Measurements from ENCODE around the gene CELF1. TPM values are rescaled to one million over a fixed set of nuclear protein-coding genes. Genes with fewer than 3 reads are reported as not detected.
A peak's percentile ranks its signal among the peaks of the same experiment; 100 is the strongest.

Gene CELF1
- total and polyA plus RNA-seq, 5 donors from 2014 or later = 30.8 to 124 (median 52.4) TPM

DNA sequence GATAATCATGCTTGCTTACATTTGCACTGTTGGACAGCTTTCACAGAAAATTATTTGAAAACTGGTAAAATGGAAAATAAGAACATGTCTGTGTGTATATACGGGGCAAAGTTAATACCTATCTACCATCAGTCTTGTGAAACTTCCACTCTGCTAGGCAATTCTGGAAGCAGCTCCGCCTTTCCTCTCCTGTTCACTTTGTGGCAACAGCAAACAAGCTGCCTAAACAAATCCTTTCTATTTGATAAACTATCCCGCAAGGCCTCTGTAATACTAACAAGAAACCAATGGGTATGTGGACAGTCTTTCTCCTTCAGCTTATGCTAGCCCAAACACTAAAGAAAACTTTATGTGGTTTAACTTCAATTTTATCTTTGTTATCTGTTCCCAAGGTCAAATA, 64.8 kb downstream of the CELF1 start:
- Histone ChIP-seq H3K27ac (ENCODE audit: insufficient read depth, low read length, poor library complexity, severe bottlenecking) (no peak overlapping the region), H3K4me1 (ENCODE audit: control insufficient read depth, insufficient read depth, low read length, poor library complexity, severe bottlenecking) (no peaks in the 10 kb centered on the region), H3K4me3 (ENCODE audit: low read depth, low read length) (no peak overlapping the region), H3K27me3 (ENCODE audit: control insufficient read depth, insufficient read depth, low read length) (no peaks in the 10 kb centered on the region), H3K36me3 (ENCODE audit: control insufficient read depth, insufficient read depth, low read length) (peaks cover 61% of the 10 kb centered on the region), H3K9me3 (ENCODE audit: control insufficient read depth in 2 of 2, low read length in 2 of 2) (no peaks in the 10 kb centered on the region)
- Mint-ChIP-seq H3K27ac (peak overlapping the region in 1 of 3 donors; percentile 32), H3K4me3 (no peak overlapping the region), H3K4me1 (peaks cover 11 to 27% (median 20%) of the 10 kb centered on the region in 4 donors), H3K9me3 (no peaks in the 10 kb centered on the region), H3K36me3 (peaks cover 39% of the 10 kb centered on the region), H3K27me3 (no peaks in the 10 kb centered on the region)
- ATAC-seq (ENCODE audit: low read depth in 2 of 2) (no peak), DNase-seq (no peak)

DNA sequence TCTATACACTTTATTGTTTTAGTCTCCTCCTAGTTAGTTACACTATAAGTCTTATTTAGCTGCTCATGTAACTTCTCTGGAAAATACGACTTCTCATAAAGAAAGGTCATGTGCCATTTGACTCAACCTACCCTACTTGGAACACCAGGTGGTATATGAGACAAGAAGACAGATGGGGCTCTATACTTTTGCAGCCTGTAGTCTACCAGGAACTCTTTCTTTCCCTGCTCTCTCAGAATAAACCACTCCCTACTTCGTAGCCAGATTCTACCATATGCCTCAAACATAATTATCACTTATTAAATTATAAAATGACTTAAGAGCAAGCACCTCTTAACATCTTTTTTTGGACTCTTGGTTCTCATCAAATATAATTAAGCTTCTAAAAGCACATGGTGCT, 65.5 kb downstream of the CELF1 start:
- H3K27me3 Mint-ChIP-seq = no peaks in the 10 kb centered on the region
- peaks cover 65% of the 10 kb centered on the region for H3K36me3 ChIP-seq (ENCODE audit: control insufficient read depth, insufficient read depth, low read length)
- no peaks in the 10 kb centered on the region for H3K27me3 ChIP-seq (ENCODE audit: control insufficient read depth, insufficient read depth, low read length)
- H3K9me3 ChIP-seq (ENCODE audit: control insufficient read depth in 2 of 2, low read length in 2 of 2) = no peaks in the 10 kb centered on the region
- no peak overlapping the region for H3K4me3 ChIP-seq (ENCODE audit: low read depth, low read length)
- no peak overlapping the region for H3K27ac ChIP-seq (ENCODE audit: insufficient read depth, low read length, poor library complexity, severe bottlenecking)
- H3K4me1 ChIP-seq (ENCODE audit: control insufficient read depth, insufficient read depth, low read length, poor library complexity, severe bottlenecking) = no peaks in the 10 kb centered on the region
- H3K27ac Mint-ChIP-seq = no peak overlapping the region
- no peak for DNase-seq
- H3K36me3 Mint-ChIP-seq = peaks cover 39% of the 10 kb centered on the region
- H3K4me3 Mint-ChIP-seq = peak overlapping the region in 1 of 4 donors; percentile 27
- peaks cover 6 to 27% (median 17%) of the 10 kb centered on the region in 4 donors for H3K4me1 Mint-ChIP-seq
- H3K9me3 Mint-ChIP-seq = no peaks in the 10 kb centered on the region
- no peak for ATAC-seq (ENCODE audit: low read depth in 2 of 2)

- H3K4me3 Mint-ChIP-seq = no peak overlapping the region
Measured at GRCh38 chr11:47485107-47485506, 67.8 kb downstream of the CELF1 start.

DNA sequence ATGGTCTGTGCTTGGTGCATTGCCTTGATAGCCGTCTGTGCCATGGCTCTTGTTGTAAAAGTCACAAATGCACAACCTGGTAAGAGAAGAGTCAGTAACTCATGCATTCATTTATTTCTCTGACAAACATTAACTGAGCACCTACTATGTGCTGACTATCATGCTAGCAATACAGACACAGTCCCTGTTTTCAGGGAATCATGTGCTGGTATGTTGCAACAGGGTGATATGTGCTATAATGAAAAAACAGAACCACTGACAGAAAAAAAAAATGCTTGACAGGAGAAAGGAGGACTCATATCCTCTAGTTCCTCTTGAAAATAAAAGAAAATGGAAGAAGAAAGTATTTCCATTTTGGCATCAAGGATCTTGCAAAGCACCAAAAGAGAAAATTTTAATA, 69.5 kb downstream of the CELF1 start:
- no peaks in the 10 kb centered on the region for H3K27me3 Mint-ChIP-seq
- Histone ChIP-seq H3K27ac (ENCODE audit: insufficient read depth, low read length, poor library complexity, severe bottlenecking) (no peak overlapping the region), H3K27me3 (ENCODE audit: control insufficient read depth, insufficient read depth, low read length) (no peaks in the 10 kb centered on the region), H3K4me1 (ENCODE audit: control insufficient read depth, insufficient read depth, low read length, poor library complexity, severe bottlenecking) (no peaks in the 10 kb centered on the region), H3K9me3 (ENCODE audit: control insufficient read depth in 2 of 2, low read length in 2 of 2) (no peaks in the 10 kb centered on the region), H3K36me3 (ENCODE audit: control insufficient read depth, insufficient read depth, low read length) (peaks cover 90% of the 10 kb centered on the region), H3K4me3 (ENCODE audit: low read depth, low read length) (no peak overlapping the region)
- peak overlapping the region in 1 of 3 donors; percentile 17 for H3K27ac Mint-ChIP-seq
- H3K4me3 Mint-ChIP-seq = no peak overlapping the region
- no peaks in the 10 kb centered on the region for H3K9me3 Mint-ChIP-seq
- ATAC-seq (ENCODE audit: low read depth in 2 of 2) (no peak), DNase-seq (no peak)
- peaks cover 61% of the 10 kb centered on the region for H3K36me3 Mint-ChIP-seq
- H3K4me1 Mint-ChIP-seq = peaks cover 0 to 11% (median 7%) of the 10 kb centered on the region in 4 donors

More at GRCh38 chr11:47485107-47485506, 67.8 kb downstream of the CELF1 start:
- no peaks in the 10 kb centered on the region for H3K27me3 ChIP-seq (ENCODE audit: control insufficient read depth, insufficient read depth, low read length)
- H3K27me3 Mint-ChIP-seq = no peaks in the 10 kb centered on the region
- H3K27ac Mint-ChIP-seq = no peak overlapping the region
- H3K4me1 Mint-ChIP-seq = peaks cover 6 to 18% (median 10%) of the 10 kb centered on the region in 4 donors
- DNase-seq (no peak), ATAC-seq (ENCODE audit: low read depth in 2 of 2) (no peak)
- H3K27ac ChIP-seq (ENCODE audit: insufficient read depth, low read length, poor library complexity, severe bottlenecking) = no peak overlapping the region
- no peak overlapping the region for H3K4me3 ChIP-seq (ENCODE audit: low read depth, low read length)
- no peaks in the 10 kb centered on the region for H3K9me3 ChIP-seq (ENCODE audit: control insufficient read depth in 2 of 2, low read length in 2 of 2)
- no peaks in the 10 kb centered on the region for H3K4me1 ChIP-seq (ENCODE audit: control insufficient read depth, insufficient read depth, low read length, poor library complexity, severe bottlenecking)
- no peaks in the 10 kb centered on the region for H3K9me3 Mint-ChIP-seq
- peaks cover 48% of the 10 kb centered on the region for H3K36me3 Mint-ChIP-seq
- peaks cover 85% of the 10 kb centered on the region for H3K36me3 ChIP-seq (ENCODE audit: control insufficient read depth, insufficient read depth, low read length)

GRCh38 chr11:47480762-47481161, 72.2 kb downstream of the CELF1 start:
- H3K9me3 ChIP-seq (ENCODE audit: control insufficient read depth in 2 of 2, low read length in 2 of 2) = no peaks in the 10 kb centered on the region
- H3K36me3 ChIP-seq (ENCODE audit: control insufficient read depth, insufficient read depth, low read length) = peaks cover 92% of the 10 kb centered on the region
- no peaks in the 10 kb centered on the region for H3K9me3 Mint-ChIP-seq
- H3K27me3 Mint-ChIP-seq = no peaks in the 10 kb centered on the region
- no peak overlapping the region for H3K4me3 Mint-ChIP-seq
- H3K36me3 Mint-ChIP-seq = peaks cover 49% of the 10 kb centered on the region
- no peaks in the 10 kb centered on the region for H3K4me1 ChIP-seq (ENCODE audit: control insufficient read depth, insufficient read depth, low read length, poor library complexity, severe bottlenecking)
- no peak for ATAC-seq (ENCODE audit: low read depth in 2 of 2)
- H3K4me3 ChIP-seq (ENCODE audit: low read depth, low read length) = no peak overlapping the region
- peaks cover 0 to 10% (median 3%) of the 10 kb centered on the region in 4 donors for H3K4me1 Mint-ChIP-seq
- H3K27ac ChIP-seq (ENCODE audit: insufficient read depth, low read length, poor library complexity, severe bottlenecking) = no peak overlapping the region
- H3K27me3 ChIP-seq (ENCODE audit: control insufficient read depth, insufficient read depth, low read length) = no peaks in the 10 kb centered on the region
- H3K27ac Mint-ChIP-seq = no peak overlapping the region
- DNase-seq = no peak

DNA sequence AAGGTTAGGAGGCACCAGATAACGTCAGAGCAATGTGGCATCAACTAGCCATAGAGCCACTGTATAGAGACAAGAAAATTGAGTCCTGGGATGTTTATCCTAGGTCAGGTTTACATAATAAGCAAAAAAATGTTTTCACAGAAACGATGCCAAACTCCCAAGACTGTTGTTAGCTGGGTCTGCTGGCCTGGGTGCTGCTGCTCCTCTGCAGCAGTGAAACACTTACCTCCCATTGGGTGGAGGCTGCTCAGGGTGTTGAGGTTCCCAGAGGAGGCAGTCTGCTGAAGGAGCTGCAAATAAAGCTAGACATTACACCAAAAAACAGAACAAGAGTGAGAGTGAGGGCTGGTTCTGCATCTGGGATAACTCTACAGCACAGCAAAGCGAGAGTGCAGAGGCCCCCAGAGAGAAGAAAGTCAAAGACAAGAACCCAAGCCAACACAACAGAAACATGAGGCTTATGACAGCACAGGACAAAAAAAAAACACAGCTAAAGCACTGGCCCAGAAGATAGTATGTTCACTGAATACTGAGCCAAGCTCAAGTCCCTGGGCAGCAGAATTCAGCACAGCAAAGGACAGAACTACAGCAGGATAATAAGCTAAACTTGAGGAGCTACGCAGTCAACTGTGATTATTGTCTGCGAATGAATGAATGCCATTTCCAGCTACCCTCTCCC, 74.1 kb downstream of the CELF1 start:
- Histone ChIP-seq H3K4me3 (ENCODE audit: low read depth, low read length) (no peak overlapping the region), H3K9me3 (ENCODE audit: control insufficient read depth in 2 of 2, low read length in 2 of 2) (no peaks in the 10 kb centered on the region), H3K36me3 (ENCODE audit: control insufficient read depth, insufficient read depth, low read length) (peaks cover 95% of the 10 kb centered on the region), H3K27ac (ENCODE audit: insufficient read depth, low read length, poor library complexity, severe bottlenecking) (no peak overlapping the region), H3K27me3 (ENCODE audit: control insufficient read depth, insufficient read depth, low read length) (no peaks in the 10 kb centered on the region), H3K4me1 (ENCODE audit: control insufficient read depth, insufficient read depth, low read length, poor library complexity, severe bottlenecking) (no peaks in the 10 kb centered on the region)
- DNase-seq = no peak
- H3K4me3 Mint-ChIP-seq = no peak overlapping the region
- H3K9me3 Mint-ChIP-seq = no peaks in the 10 kb centered on the region
- H3K27me3 Mint-ChIP-seq = no peaks in the 10 kb centered on the region
- peaks cover 0 to 19% (median 5%) of the 10 kb centered on the region in 4 donors for H3K4me1 Mint-ChIP-seq
- H3K27ac Mint-ChIP-seq = no peak overlapping the region
- H3K36me3 Mint-ChIP-seq = peaks cover 47% of the 10 kb centered on the region
- no peak for ATAC-seq (ENCODE audit: low read depth in 2 of 2)

- Histone ChIP-seq H3K27ac (ENCODE audit: insufficient read depth, low read length, poor library complexity, severe bottlenecking) (no peak overlapping the region), H3K9me3 (ENCODE audit: control insufficient read depth in 2 of 2, low read length in 2 of 2) (no peaks in the 10 kb centered on the region), H3K4me1 (ENCODE audit: control insufficient read depth, insufficient read depth, low read length, poor library complexity, severe bottlenecking) (no peaks in the 10 kb centered on the region), H3K36me3 (ENCODE audit: control insufficient read depth, insufficient read depth, low read length) (peaks cover 95% of the 10 kb centered on the region), H3K4me3 (ENCODE audit: low read depth, low read length) (no peak overlapping the region), H3K27me3 (ENCODE audit: control insufficient read depth, insufficient read depth, low read length) (no peaks in the 10 kb centered on the region)
- DNase-seq (no peak), ATAC-seq (ENCODE audit: low read depth in 2 of 2) (no peak)
- Mint-ChIP-seq H3K4me3 (no peak overlapping the region), H3K36me3 (peaks cover 49% of the 10 kb centered on the region), H3K27ac (peak overlapping the region in 1 of 3 donors; percentile 54), H3K27me3 (no peaks in the 10 kb centered on the region), H3K4me1 (peaks cover 0 to 19% (median 2%) of the 10 kb centered on the region in 4 donors), H3K9me3 (no peaks in the 10 kb centered on the region)
Measured at GRCh38 chr11:47477753-47478152, 75.2 kb downstream of the CELF1 start.

GRCh38 chr11:47477323-47477722, 75.6 kb downstream of the CELF1 start:
- Histone ChIP-seq H3K9me3 (ENCODE audit: control insufficient read depth in 2 of 2, low read length in 2 of 2) (no peaks in the 10 kb centered on the region), H3K27me3 (ENCODE audit: control insufficient read depth, insufficient read depth, low read length) (no peaks in the 10 kb centered on the region), H3K4me1 (ENCODE audit: control insufficient read depth, insufficient read depth, low read length, poor library complexity, severe bottlenecking) (no peaks in the 10 kb centered on the region), H3K4me3 (ENCODE audit: low read depth, low read length) (no peak overlapping the region), H3K36me3 (ENCODE audit: control insufficient read depth, insufficient read depth, low read length) (peaks cover 95% of the 10 kb centered on the region), H3K27ac (ENCODE audit: insufficient read depth, low read length, poor library complexity, severe bottlenecking) (no peak overlapping the region)
- Mint-ChIP-seq H3K4me3 (no peak overlapping the region), H3K9me3 (no peaks in the 10 kb centered on the region), H3K27ac (peak overlapping the region in 1 of 3 donors; percentile 54), H3K27me3 (no peaks in the 10 kb centered on the region), H3K36me3 (peaks cover 49% of the 10 kb centered on the region), H3K4me1 (peaks cover 0 to 19% (median 2%) of the 10 kb centered on the region in 4 donors)
- ATAC-seq (ENCODE audit: low read depth in 2 of 2) = no peak
- DNase-seq = peak in 1 of 3 donors; percentile 10

All from CD4-positive, CD25-positive, alpha-beta regulatory T cell (primary cell).